RWPE1 (cell line): ENCODE measurements around the gene ABLIM2.

Source experiments
- CTCF ChIA-PET: fragments of 350-600 bp; sonication (Branson Sonifier 250); formaldehyde crosslinking; extraction: SDS; loops from one replicate; lab custom pipeline; 2021; lab: Yijun Ruan, JAX
- POLR2A ChIA-PET: fragments of 400-600 bp; formaldehyde crosslinking; extraction: SDS; loops from one replicate; lab custom pipeline; 2020; ENCODE audit warnings: antibody characterized with exemption; ENCODE audit not compliant: low non-redundant PET; lab: Yijun Ruan, JAX
- DNase-seq: peaks from one replicate; pipeline ENCODE4 v3.0.0; 2012; ENCODE audit warnings: low spot score
- H3K27ac ChIP-seq: fragments of 450-650 bp; 2 replicates; pipeline ENCODE4 v1.5.1; 2017
- CTCF ChIP-seq: fragments of 450-650 bp; conservative IDR thresholded peaks from 2 replicates; pipeline ENCODE4 v1.5.1; 2017; ENCODE audit warnings: low read depth, mild to moderate bottlenecking

The ABLIM2 gene

GRCh38 chr4:8047837-8048678 lies 110.6 kb downstream of the ABLIM2 start:
- ChIA-PET CTCF (no interaction called here), POLR2A (no interaction called here)
- H3K27ac ChIP-seq = no peak overlapping the region
- TF ChIP-seq CTCF = no peak
- no peak for DNase-seq

- CTCF ChIA-PET = no interaction called here
- POLR2A ChIA-PET = no interaction called here
- no peak overlapping the region for H3K27ac ChIP-seq
- no peak for TF ChIP-seq CTCF
- no peak for DNase-seq
Measured at GRCh38 chr4:8046925-8047541, 111.6 kb downstream of the ABLIM2 start.

- H3K27ac ChIP-seq = no peak overlapping the region
- CTCF ChIA-PET = interaction anchor here (0.5 to 0.6 kb wide), 2 partner anchors 16 to 101 kb away, joined by 4 to 6 read pairs; no protein-coding TSS in a partner anchor
- no peak for TF ChIP-seq CTCF
- POLR2A ChIA-PET = no interaction called here
- no peak for DNase-seq
Measured at GRCh38 chr4:8045909-8046308, 112.7 kb downstream of the ABLIM2 start.

- POLR2A ChIA-PET = no interaction called here
- no peak for TF ChIP-seq CTCF
- no peak for DNase-seq
- CTCF ChIA-PET = no interaction called here
- H3K27ac ChIP-seq = no peak overlapping the region
Measured at GRCh38 chr4:8044699-8045098, 113.9 kb downstream of the ABLIM2 start.

- DNase-seq = no peak
- ChIA-PET POLR2A (no interaction called here), CTCF (no interaction called here)
- H3K27ac ChIP-seq = no peak overlapping the region
- TF ChIP-seq CTCF = no peak
Measured at GRCh38 chr4:8044244-8044643, 114.4 kb downstream of the ABLIM2 start.

GRCh38 chr4:8043596-8043995 lies 115.0 kb downstream of the ABLIM2 start:
- H3K27ac ChIP-seq = no peak overlapping the region
- ChIA-PET CTCF (no interaction called here), POLR2A (no interaction called here)
- DNase-seq = no peak
- TF ChIP-seq CTCF = no peak
